ENCODE data around the gene PPP3CB. TPM values are rescaled to one million over a fixed set of nuclear protein-coding genes. Genes with fewer than 3 reads are reported as not detected.
A peak's percentile ranks its signal among the peaks of the same experiment; 100 is the strongest.

Gene PPP3CB
- total RNA-seq, 1 donor from 2014 or later, result 29.2 TPM

DNA sequence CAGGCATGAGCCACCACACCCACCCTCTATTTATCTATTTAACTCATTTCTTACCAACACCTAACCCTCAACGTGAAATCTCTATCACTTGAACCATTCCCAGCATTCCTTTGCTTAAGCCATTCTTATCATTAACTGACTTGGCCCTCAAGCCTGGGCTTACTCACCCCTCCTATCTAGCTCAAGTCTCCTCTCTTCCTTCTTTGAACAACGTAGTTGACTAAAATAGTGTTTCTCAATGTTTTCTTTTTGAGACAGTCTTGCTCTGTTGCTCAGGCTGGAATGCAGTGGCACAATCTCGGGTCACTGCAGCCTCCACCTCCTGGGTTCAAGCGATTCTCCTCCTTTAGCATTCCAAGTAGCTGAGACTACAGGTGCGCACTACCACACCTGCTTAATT lies 89.0 kb downstream of the PPP3CB start:
- Mint-ChIP-seq H3K27me3 (ENCODE audit: low read depth, unreplicated experiment) (no peaks in the 10 kb centered on the region), H3K9me3 (ENCODE audit: unreplicated experiment) (no peaks in the 10 kb centered on the region), H3K36me3 (ENCODE audit: low read depth, unreplicated experiment) (peaks cover 2% of the 10 kb centered on the region), H3K4me1 (ENCODE audit: low read depth, unreplicated experiment) (peaks cover 13% of the 10 kb centered on the region), H3K4me3 (ENCODE audit: unreplicated experiment) (no peak overlapping the region), H3K27ac (ENCODE audit: unreplicated experiment) (no peak overlapping the region)
- FAIRE-seq, result no peak
- DNase-seq (ENCODE audit: low read depth), result peak; percentile 6
- Histone ChIP-seq H3K4me2 (ENCODE audit: low read length) (no peak overlapping the region), H3K9me3 (ENCODE audit: insufficient read depth, low read depth, low read length) (no peaks in the 10 kb centered on the region), H3K27ac (ENCODE audit: low read depth, low read length) (no peak overlapping the region), H3K4me1 (ENCODE audit: insufficient read depth, low read length) (no peaks in the 10 kb centered on the region), H3K27me3 (ENCODE audit: insufficient read depth, low read length) (no peaks in the 10 kb centered on the region), H3K79me2 (ENCODE audit: insufficient read depth, low read length) (peaks cover 98% of the 10 kb centered on the region), H3K9ac (ENCODE audit: low read length) (no peak overlapping the region), H3K36me3 (ENCODE audit: insufficient read depth, low read length) (no peaks in the 10 kb centered on the region), H2AFZ (ENCODE audit: low read depth, low read length) (no peak overlapping the region), H4K20me1 (ENCODE audit: insufficient read depth, low read length) (peaks cover 85% of the 10 kb centered on the region), H3K4me3 (ENCODE audit: insufficient read depth, low read depth, low read length) (no peak overlapping the region)
- TF ChIP-seq EZH2 (IDR thresholded peaks at IDR 0.05; ENCODE audit: insufficient read depth, low read length), result no peak
- no peak for TF ChIP-seq CTCF (IDR thresholded peaks at IDR 0.05; ENCODE audit: insufficient read depth, low read depth, low read length)

DNA sequence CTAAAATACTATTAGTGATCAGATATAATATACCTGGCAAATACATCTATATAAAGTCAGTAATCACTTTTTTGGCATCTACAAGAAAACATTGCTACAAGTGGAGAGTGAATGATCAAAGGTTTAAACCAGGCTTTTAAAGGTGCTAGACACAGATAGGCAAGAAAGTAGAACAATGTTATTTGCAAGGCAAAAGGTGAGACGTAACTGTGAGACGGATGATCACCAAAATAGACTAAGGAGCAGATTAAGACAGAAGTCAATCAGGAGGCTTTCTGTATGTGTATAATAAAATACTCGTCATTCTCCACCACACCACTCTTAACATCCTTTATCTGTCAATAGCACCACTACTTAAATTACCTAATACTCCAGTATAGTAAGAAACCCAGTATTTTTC lies 90.3 kb downstream of the PPP3CB start:
- H3K4me1 ChIP-seq (ENCODE audit: insufficient read depth, low read length), result no peaks in the 10 kb centered on the region
- no peaks in the 10 kb centered on the region for H3K9me3 Mint-ChIP-seq (ENCODE audit: unreplicated experiment)
- H3K4me3 ChIP-seq (ENCODE audit: insufficient read depth, low read depth, low read length), result no peak overlapping the region
- no peaks in the 10 kb centered on the region for H3K27me3 ChIP-seq (ENCODE audit: insufficient read depth, low read length)
- FAIRE-seq, result no peak
- H3K9ac ChIP-seq (ENCODE audit: low read length), result no peak overlapping the region
- H3K79me2 ChIP-seq (ENCODE audit: insufficient read depth, low read length), result peaks cover 98% of the 10 kb centered on the region
- no peak overlapping the region for H2AFZ ChIP-seq (ENCODE audit: low read depth, low read length)
- no peak overlapping the region for H3K4me2 ChIP-seq (ENCODE audit: low read length)
- H3K27ac Mint-ChIP-seq (ENCODE audit: unreplicated experiment), result no peak overlapping the region
- H3K4me1 Mint-ChIP-seq (ENCODE audit: low read depth, unreplicated experiment), result peaks cover 13% of the 10 kb centered on the region
- H3K36me3 ChIP-seq (ENCODE audit: insufficient read depth, low read length), result no peaks in the 10 kb centered on the region
- H3K27ac ChIP-seq (ENCODE audit: low read depth, low read length), result no peak overlapping the region
- H3K9me3 ChIP-seq (ENCODE audit: insufficient read depth, low read depth, low read length), result no peaks in the 10 kb centered on the region
- H3K27me3 Mint-ChIP-seq (ENCODE audit: low read depth, unreplicated experiment), result no peaks in the 10 kb centered on the region
- no peak for TF ChIP-seq CTCF (IDR thresholded peaks at IDR 0.05; ENCODE audit: insufficient read depth, low read depth, low read length)
- no peak for TF ChIP-seq EZH2 (IDR thresholded peaks at IDR 0.05; ENCODE audit: insufficient read depth, low read length)
- peaks cover 2% of the 10 kb centered on the region for H3K36me3 Mint-ChIP-seq (ENCODE audit: low read depth, unreplicated experiment)
- peaks cover 89% of the 10 kb centered on the region for H4K20me1 ChIP-seq (ENCODE audit: insufficient read depth, low read length)
- DNase-seq (ENCODE audit: low read depth), result no peak
- H3K4me3 Mint-ChIP-seq (ENCODE audit: unreplicated experiment), result no peak overlapping the region

GRCh38 chr10:73404690-73405089 lies 91.1 kb downstream of the PPP3CB start:
- H3K79me2 ChIP-seq (ENCODE audit: insufficient read depth, low read length), result peaks cover 98% of the 10 kb centered on the region
- DNase-seq (ENCODE audit: low read depth), result no peak
- H3K4me3 ChIP-seq (ENCODE audit: insufficient read depth, low read depth, low read length), result no peak overlapping the region
- H3K27ac ChIP-seq (ENCODE audit: low read depth, low read length), result no peak overlapping the region
- H3K27me3 ChIP-seq (ENCODE audit: insufficient read depth, low read length), result no peaks in the 10 kb centered on the region
- H4K20me1 ChIP-seq (ENCODE audit: insufficient read depth, low read length), result peaks cover 88% of the 10 kb centered on the region
- no peak overlapping the region for H3K9ac ChIP-seq (ENCODE audit: low read length)
- no peaks in the 10 kb centered on the region for H3K9me3 Mint-ChIP-seq (ENCODE audit: unreplicated experiment)
- no peak overlapping the region for H2AFZ ChIP-seq (ENCODE audit: low read depth, low read length)
- H3K4me2 ChIP-seq (ENCODE audit: low read length), result no peak overlapping the region
- no peak overlapping the region for H3K27ac Mint-ChIP-seq (ENCODE audit: unreplicated experiment)
- no peaks in the 10 kb centered on the region for H3K9me3 ChIP-seq (ENCODE audit: insufficient read depth, low read depth, low read length)
- no peaks in the 10 kb centered on the region for H3K4me1 ChIP-seq (ENCODE audit: insufficient read depth, low read length)
- peaks cover 13% of the 10 kb centered on the region for H3K4me1 Mint-ChIP-seq (ENCODE audit: low read depth, unreplicated experiment)
- TF ChIP-seq EZH2 (IDR thresholded peaks at IDR 0.05; ENCODE audit: insufficient read depth, low read length) (no peak), CTCF (IDR thresholded peaks at IDR 0.05; ENCODE audit: insufficient read depth, low read depth, low read length) (no peak)
- H3K36me3 ChIP-seq (ENCODE audit: insufficient read depth, low read length), result no peaks in the 10 kb centered on the region
- no peak for FAIRE-seq
- H3K36me3 Mint-ChIP-seq (ENCODE audit: low read depth, unreplicated experiment), result peaks cover 4% of the 10 kb centered on the region
- H3K4me3 Mint-ChIP-seq (ENCODE audit: unreplicated experiment), result no peak overlapping the region
- H3K27me3 Mint-ChIP-seq (ENCODE audit: low read depth, unreplicated experiment), result no peaks in the 10 kb centered on the region
